ENCODE measurements around the gene ASB12.

Gene ASB12

DNA sequence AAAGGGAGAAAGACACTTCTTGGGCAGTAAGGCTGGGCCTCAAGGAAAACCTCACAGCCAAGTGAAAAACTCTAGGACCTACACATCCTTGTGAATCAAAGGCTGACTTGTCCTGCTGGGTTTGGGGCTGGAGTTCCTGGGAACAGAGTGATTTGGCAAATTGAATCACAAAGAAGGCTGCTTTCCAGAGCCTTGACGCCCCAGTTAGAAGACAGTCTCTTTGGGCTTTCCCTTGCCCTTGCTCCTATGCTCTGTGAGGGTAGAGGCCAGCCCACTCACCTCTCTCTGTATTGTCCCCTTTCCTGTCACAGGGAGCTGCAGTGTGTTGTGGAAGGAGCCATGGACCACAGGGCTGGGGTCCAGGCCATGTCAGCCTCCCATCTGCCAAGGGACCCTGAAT is 34.5 kb downstream of the ASB12 start:
- peaks cover 4% of the 10 kb centered on the region for H3K36me3 Mint-ChIP-seq (ENCODE audit: low read depth)
- H3K27ac Mint-ChIP-seq = no peak overlapping the region
- no peaks in the 10 kb centered on the region for H3K9me3 Mint-ChIP-seq
- H3K4me1 Mint-ChIP-seq (ENCODE audit: low read depth) = no peaks in the 10 kb centered on the region
- no peak for DNase-seq (ENCODE audit: low spot score)
- H3K27me3 Mint-ChIP-seq (ENCODE audit: low read depth) = no peaks in the 10 kb centered on the region
- H3K4me3 Mint-ChIP-seq = no peak overlapping the region

DNA sequence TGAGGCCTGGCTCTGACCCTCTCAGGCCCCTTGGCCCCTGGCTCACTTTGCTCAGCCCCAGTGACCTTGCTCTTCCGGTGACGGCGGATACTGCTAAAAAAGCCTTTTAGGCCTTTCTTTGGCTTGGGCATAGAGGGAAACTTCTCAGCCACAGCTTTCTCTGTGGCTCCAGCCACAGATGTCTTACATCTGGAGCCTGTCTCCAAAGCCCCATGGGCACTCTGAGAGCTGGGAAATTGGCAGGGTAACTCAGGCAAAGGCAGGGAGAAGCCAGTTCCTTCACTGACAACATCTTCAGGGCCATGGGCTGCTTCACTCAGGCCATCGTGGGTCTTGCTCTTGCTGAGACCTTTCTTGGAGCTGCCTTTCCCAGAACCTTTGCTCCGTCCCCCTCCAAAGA is 37.7 kb downstream of the ASB12 start:
- H3K9me3 Mint-ChIP-seq = no peaks in the 10 kb centered on the region
- H3K27ac Mint-ChIP-seq = no peak overlapping the region
- H3K4me1 Mint-ChIP-seq (ENCODE audit: low read depth) = no peaks in the 10 kb centered on the region
- no peak overlapping the region for H3K4me3 Mint-ChIP-seq
- peaks cover 4% of the 10 kb centered on the region for H3K36me3 Mint-ChIP-seq (ENCODE audit: low read depth)
- H3K27me3 Mint-ChIP-seq (ENCODE audit: low read depth) = no peaks in the 10 kb centered on the region
- DNase-seq (ENCODE audit: low spot score) = no peak

DNA sequence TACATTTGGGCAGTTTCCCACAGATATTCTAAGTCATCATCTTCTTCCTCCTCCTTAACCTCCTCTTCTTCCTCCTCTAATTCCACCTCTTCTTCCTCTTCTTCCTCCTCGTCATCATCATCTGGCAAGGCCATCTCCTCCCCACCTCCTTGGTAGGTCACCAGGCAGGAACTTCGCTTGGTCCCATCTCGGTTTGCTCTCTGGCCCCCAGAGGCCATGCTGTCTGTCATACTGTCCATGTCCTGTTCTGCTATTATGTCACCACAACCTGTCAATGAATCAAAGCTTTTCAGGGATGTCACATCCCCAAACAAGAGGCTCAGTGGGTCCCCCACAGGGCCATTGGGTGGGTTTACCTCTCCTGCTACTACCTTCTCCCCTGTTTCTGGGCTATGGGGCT is 38.4 kb downstream of the ASB12 start:
- H3K27ac Mint-ChIP-seq = no peak overlapping the region
- DNase-seq (ENCODE audit: low spot score) = no peak
- H3K4me3 Mint-ChIP-seq = no peak overlapping the region

DNA sequence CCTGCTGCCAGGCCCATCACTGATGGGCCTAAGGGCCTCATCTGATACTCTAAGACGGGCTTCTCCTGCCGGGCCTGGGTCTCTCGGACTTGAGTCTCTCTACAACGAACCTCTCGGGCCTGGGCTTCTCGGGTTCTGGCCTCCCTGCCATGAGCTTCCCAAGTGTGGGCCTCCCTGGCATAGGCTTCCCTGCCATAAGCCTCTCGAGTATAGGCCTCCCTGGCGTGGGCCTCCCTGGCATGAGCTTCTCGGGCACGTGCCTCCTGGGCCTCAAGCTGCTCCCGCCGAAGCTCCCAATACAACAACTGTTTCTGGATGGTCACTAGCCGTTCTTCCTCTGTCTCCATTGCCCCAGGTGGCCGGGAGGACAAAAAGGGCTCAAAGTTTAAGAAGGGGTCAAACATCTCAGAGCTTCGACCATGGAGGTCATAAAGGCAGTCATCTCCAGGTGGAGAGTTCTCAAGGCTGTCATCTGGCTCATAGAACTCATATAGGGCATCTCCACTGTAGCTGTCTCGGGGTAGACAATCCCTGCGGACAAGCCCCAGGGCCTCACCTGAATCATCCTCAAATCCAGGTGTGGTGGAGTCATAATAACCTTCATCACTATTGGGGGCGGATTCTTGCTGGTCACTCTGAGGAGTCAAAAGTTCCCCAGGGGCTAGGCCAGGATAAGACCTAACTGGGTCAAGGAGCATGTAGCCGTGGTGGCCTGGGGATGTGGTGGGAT is 39.0 kb downstream of the ASB12 start:
- no peak for DNase-seq (ENCODE audit: low spot score)
- H3K4me3 Mint-ChIP-seq = no peak overlapping the region
- no peaks in the 10 kb centered on the region for H3K27me3 Mint-ChIP-seq (ENCODE audit: low read depth)
- H3K27ac Mint-ChIP-seq = no peak overlapping the region
- H3K4me1 Mint-ChIP-seq (ENCODE audit: low read depth) = no peaks in the 10 kb centered on the region
- H3K36me3 Mint-ChIP-seq (ENCODE audit: low read depth) = peaks cover 4% of the 10 kb centered on the region
- H3K9me3 Mint-ChIP-seq = no peaks in the 10 kb centered on the region

More for the DNA sequence above, 38.4 kb downstream of the ASB12 start:
- no peaks in the 10 kb centered on the region for H3K4me1 Mint-ChIP-seq (ENCODE audit: low read depth)
- H3K36me3 Mint-ChIP-seq (ENCODE audit: low read depth) = peaks cover 4% of the 10 kb centered on the region
- no peaks in the 10 kb centered on the region for H3K9me3 Mint-ChIP-seq
- no peaks in the 10 kb centered on the region for H3K27me3 Mint-ChIP-seq (ENCODE audit: low read depth)

DNA sequence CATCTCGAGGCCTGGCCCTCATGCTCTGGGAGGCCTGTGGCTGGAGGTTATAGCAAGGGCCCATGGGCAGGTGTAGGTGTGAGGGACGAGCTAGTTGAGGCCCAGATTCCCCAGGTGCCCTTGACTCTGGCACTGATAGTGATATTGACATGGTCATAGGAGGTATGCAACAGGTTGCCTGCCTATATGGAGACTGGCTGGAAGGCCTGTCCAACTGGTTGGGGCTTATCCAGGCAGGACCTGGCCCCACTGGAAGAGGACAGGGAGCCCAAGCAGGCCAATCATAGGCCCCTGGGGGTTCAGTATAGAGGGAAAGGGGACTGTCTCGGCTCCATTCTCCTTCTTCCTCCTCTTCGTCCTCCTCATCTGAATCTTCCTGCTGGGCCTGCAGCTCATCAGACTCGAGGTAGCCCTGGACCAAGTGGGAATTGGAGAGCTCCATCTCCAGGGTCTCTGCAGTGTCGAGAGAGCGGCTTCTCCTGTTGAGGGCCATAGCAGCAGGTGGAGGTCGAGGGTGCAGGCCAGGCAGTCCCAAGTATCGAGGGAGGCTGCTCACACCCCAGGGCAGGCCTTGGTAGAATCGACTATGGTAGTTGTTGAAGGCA is 40.2 kb downstream of the ASB12 start:
- Mint-ChIP-seq H3K4me1 (ENCODE audit: low read depth) (no peaks in the 10 kb centered on the region), H3K4me3 (no peak overlapping the region), H3K9me3 (no peaks in the 10 kb centered on the region), H3K27me3 (ENCODE audit: low read depth) (no peaks in the 10 kb centered on the region), H3K27ac (no peak overlapping the region), H3K36me3 (ENCODE audit: low read depth) (peaks cover 4% of the 10 kb centered on the region)
- DNase-seq (ENCODE audit: low spot score) = no peak

DNA sequence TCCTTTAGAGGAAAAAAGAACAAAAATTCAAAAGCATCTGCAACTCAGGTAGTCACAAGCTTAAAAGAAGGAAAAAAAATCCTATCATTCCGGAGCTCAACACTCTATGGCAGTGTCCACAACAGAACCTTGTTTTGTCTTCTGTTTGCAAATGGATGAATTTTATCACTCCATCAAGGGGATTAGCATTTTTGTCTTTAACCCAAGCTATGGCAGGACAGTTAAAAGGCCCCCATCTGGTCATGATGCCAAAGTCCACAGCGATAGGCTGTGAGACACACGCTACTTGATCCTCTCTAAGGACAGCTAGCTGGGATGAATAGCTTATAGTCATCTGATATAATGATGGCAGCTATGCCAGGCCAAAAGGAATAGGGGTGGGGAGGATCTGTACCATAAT is 41.5 kb downstream of the ASB12 start:
- no peaks in the 10 kb centered on the region for H3K9me3 Mint-ChIP-seq
- no peak overlapping the region for H3K27ac Mint-ChIP-seq
- H3K4me3 Mint-ChIP-seq = no peak overlapping the region
- peaks cover 4% of the 10 kb centered on the region for H3K36me3 Mint-ChIP-seq (ENCODE audit: low read depth)
- no peaks in the 10 kb centered on the region for H3K4me1 Mint-ChIP-seq (ENCODE audit: low read depth)
- H3K27me3 Mint-ChIP-seq (ENCODE audit: low read depth) = no peaks in the 10 kb centered on the region
- no peak for DNase-seq (ENCODE audit: low spot score)

DNA sequence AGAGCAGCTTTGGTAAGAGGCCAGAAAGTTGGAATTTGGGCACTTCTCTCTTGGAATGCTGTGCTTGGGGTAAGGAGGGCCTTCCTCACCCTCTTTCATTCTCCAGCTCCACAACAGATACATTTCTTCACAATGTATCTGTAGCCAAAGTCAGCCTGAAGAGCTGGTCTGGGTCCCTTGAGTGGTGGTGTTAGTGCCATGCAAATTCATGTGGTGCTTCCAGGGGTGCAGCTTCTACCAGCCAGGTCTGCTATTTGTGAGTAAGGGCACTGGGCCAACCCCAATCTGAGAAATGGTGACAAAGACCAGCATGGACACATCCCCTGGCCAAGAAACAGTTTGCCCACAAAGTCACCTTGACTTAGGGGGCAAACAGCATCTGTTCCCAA is 42.7 kb downstream of the ASB12 start:
- H3K4me3 Mint-ChIP-seq = no peak overlapping the region
- H3K4me1 Mint-ChIP-seq (ENCODE audit: low read depth) = no peaks in the 10 kb centered on the region
- peaks cover 4% of the 10 kb centered on the region for H3K36me3 Mint-ChIP-seq (ENCODE audit: low read depth)
- H3K27ac Mint-ChIP-seq = no peak overlapping the region
- no peaks in the 10 kb centered on the region for H3K9me3 Mint-ChIP-seq
- no peak for DNase-seq (ENCODE audit: low spot score)
- no peaks in the 10 kb centered on the region for H3K27me3 Mint-ChIP-seq (ENCODE audit: low read depth)

DNA sequence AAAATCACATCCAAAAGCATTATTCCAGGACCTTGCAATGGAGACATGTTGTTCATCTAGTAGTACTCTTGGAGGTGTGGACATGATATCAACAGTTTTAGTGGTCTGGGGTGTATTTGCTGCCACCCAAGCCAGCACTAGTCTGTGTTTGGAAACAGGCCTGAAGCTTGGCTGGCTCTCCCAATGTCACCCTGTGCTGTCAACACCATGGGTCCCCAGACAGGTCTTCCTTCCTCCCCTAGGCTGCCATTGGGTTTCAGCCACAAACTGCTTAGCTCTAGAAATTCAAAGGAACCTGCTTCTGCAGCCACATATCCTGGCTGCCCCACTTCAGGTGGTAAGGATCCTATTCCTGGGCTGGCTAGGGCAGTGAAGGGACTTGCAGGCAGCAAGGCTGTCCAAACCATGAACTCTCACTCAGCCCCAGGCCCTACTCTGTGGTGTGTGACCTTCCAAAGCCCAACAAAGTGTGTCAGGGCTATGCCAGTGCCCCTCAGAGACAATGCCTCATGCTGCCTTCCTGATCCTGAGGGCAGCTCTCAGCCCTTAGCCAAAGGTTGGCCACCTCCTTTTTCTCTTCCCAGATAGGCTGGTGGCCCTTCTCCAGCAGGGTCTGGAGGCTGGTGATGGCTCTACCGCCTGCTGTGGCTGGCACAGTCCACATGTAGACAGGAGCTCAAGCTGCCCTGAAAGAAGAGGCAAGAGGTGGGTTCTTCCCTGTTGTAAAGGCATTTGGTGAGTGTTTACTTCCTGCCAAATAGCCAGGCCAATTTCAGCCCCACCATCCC is 43.2 kb downstream of the ASB12 start:
- DNase-seq (ENCODE audit: low spot score) = no peak
- Mint-ChIP-seq H3K9me3 (no peaks in the 10 kb centered on the region), H3K27me3 (ENCODE audit: low read depth) (no peaks in the 10 kb centered on the region), H3K36me3 (ENCODE audit: low read depth) (peaks cover 4% of the 10 kb centered on the region), H3K4me3 (no peak overlapping the region), H3K4me1 (ENCODE audit: low read depth) (no peaks in the 10 kb centered on the region), H3K27ac (no peak overlapping the region)

DNA sequence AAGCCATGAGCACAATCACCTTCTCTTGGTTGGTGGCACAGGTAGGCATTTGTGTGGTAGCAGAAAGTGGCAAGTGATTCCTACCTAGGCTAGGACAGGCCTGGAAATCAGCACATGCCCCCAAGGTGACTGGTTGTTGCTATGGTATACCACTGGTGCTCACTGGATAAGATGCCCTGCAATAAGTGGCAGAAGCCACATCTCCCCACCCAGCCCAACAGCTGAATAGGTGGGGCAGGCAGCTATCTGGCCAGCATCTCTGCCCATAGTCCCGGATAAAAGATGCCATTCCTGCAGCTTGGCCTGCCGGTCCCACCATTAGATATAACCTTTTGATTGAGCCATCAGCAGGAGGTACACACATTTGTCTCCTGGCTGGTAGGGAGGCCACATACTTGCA is 46.0 kb downstream of the ASB12 start:
- Mint-ChIP-seq H3K9me3 (no peaks in the 10 kb centered on the region), H3K4me1 (ENCODE audit: low read depth) (no peaks in the 10 kb centered on the region), H3K27me3 (ENCODE audit: low read depth) (no peaks in the 10 kb centered on the region), H3K4me3 (no peak overlapping the region), H3K36me3 (ENCODE audit: low read depth) (no peaks in the 10 kb centered on the region), H3K27ac (no peak overlapping the region)
- no peak for DNase-seq (ENCODE audit: low spot score)

DNA sequence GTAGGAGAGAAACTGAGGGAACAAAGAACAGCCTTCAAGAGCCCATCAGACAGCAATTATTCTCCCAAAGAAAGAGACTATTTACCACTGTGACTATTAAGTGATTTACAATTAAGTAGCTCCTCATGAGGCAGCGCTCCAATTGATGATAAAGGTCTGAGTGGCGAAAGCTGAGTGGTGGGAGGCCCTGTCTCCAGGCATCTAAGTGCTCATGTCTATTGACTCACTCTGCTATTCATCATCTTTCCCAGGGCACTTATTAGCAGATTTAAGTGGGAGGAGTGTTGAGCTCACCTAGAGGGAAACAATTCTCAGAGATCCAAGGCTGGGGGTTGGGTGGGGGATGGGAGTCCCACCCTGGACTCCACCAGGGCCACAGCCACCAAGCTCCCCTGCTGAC is 48.2 kb downstream of the ASB12 start:
- no peak for DNase-seq (ENCODE audit: low spot score)
- H3K36me3 Mint-ChIP-seq (ENCODE audit: low read depth) = no peaks in the 10 kb centered on the region
- no peaks in the 10 kb centered on the region for H3K4me1 Mint-ChIP-seq (ENCODE audit: low read depth)
- H3K4me3 Mint-ChIP-seq = no peak overlapping the region
- no peak overlapping the region for H3K27ac Mint-ChIP-seq
- H3K9me3 Mint-ChIP-seq = no peaks in the 10 kb centered on the region
- H3K27me3 Mint-ChIP-seq (ENCODE audit: low read depth) = no peaks in the 10 kb centered on the region

DNA sequence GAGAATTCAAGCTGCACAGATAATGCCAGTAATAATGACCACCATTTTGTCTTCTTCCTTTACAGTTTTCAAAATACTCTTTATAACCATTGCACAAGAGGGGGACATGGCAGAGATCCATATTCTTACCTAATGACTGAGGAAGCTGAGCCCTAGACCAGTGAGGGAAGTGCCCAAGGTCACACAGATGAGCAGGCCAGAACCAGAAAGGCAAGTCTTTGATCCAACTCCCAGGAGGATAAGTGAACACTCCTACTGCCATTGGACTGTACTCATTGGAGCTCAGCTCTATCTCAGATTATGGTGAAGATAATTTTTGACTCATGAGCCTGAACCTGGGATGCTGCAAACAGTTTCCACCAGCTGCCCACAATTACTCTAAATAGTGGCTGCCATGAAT is 53.5 kb downstream of the ASB12 start:
- H3K4me3 Mint-ChIP-seq = no peak overlapping the region
- H3K9me3 Mint-ChIP-seq = no peaks in the 10 kb centered on the region
- H3K27ac Mint-ChIP-seq = no peak overlapping the region
- H3K4me1 Mint-ChIP-seq (ENCODE audit: low read depth) = no peaks in the 10 kb centered on the region
- DNase-seq (ENCODE audit: low spot score) = no peak
- H3K36me3 Mint-ChIP-seq (ENCODE audit: low read depth) = no peaks in the 10 kb centered on the region
- H3K27me3 Mint-ChIP-seq (ENCODE audit: low read depth) = no peaks in the 10 kb centered on the region
